Middle frontal gyrus (tissue), 1 donor: ENCODE results near the gene WNT7A.
A peak's percentile ranks its signal among the peaks of the same experiment; 100 is the strongest.
"Not testable (repeated sequence)": the region's sequence is repeated elsewhere in the genome, so short reads cannot be mapped to it uniquely, and the experiment has no call there.

ENCODE experiments used
- DNase-seq: peaks from one replicate; pipeline ENCODE4 v3.0.0-alpha.2; 2015; ENCODE audit warnings: low spot score; ENCODE audit errors: extremely low spot score

WNT7A gene

DNA sequence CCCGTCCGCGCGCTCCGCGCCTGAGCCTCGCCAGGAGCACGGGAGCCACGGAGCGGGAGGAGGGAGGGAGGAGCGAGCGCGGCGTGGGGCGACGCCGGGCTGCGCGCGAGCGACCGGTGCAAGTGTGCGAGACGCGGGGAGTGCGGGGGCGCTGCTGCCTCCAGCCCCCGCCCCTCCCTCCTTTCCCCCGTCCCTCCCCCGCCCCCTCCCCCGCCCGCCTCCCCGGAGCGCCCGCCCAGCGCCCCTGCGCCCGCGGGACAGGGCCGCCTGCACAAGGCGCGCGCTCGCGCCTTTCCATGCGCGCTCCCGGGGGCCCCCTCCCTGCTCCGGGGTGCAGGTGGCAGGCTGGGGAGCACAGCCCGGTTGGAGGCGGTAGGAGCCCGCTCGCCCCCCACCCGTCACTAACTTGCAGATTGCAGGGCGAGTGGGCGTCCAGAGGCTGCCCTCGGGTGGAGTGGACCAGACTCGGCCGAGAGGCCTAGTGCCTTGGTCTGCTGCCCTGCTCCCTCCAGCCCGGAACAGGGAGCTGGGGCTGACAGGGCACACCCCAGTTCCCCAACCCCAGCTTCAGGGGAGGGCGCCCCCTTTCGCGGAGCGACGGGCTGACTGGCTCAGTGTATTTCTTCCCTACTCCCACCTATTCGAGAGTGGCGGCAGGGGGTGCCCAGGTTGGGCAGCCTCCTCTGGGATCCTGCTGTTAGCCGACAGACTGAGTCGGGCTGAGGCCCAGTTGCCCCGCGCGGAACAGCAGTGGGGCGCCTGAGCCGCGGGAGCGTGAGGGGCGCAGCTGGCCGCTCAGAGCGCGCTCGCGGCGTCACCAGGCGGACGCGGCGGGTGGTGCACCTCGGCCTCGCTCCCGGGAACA is at the start of gene WNT7A:
Gene WNT7A (minus strand): TSS at position 126 of the 865 bp plus-strand sequence. CDS start 255 bp downstream, outside the sequence.
- no peak for DNase-seq

DNA sequence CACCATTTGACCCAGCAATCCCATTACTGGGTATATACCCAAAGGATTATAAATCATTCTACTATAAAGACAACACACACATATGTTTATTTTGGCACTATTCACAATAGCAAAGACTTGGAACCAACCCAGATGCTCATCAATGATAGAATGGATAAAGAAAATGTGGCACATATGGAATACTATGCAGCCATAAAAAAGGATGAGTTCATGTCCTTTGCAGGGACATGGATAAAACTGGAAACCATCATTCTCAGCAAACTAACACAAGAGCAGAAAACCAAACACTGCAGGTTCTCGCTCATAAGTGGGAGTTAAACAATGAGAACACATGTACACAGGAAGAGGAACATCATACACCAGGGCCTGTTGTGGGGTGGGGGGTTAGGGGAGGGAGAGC is 48.9 kb upstream of the WNT7A start:
- not testable (repeated sequence) for DNase-seq

DNA sequence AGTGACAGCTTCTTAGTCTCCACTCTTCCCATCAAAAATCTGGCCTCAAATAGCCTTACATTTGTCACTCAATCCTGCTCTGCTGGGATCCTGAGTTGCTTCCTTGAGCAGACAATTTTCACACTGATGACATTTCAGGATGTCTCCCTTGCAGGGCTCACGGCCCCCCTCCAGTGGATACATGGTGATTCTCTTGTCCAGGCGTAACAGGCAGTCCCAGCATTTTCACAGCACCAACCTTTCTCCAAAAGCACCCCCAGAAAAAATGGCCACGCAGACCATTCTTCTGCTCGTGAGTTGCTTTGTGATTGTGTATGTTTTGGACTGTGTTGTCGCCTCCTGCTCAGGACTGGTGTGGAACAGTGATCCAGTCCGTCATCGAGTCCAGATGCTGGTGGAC is 47.4 kb upstream of the WNT7A start:
- DNase-seq = no peak

DNA sequence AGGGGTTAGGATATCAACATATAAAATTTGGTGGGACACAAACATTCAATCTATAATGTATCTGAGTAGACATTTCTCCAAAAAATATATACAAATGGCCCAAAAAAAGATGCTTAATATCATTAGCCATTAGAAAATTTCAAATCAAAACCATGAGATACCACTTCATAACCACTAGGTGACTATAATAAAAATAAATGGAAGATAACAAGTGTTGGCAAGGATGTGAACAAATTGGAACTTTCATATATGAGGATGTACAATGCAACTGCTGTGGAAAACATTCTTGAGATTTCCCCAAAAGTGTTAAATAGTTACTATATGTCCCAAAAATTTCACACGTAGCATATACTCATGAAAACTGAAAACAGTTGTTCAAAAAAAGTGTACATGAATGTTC is 36.5 kb upstream of the WNT7A start:
- no peak for DNase-seq

DNA sequence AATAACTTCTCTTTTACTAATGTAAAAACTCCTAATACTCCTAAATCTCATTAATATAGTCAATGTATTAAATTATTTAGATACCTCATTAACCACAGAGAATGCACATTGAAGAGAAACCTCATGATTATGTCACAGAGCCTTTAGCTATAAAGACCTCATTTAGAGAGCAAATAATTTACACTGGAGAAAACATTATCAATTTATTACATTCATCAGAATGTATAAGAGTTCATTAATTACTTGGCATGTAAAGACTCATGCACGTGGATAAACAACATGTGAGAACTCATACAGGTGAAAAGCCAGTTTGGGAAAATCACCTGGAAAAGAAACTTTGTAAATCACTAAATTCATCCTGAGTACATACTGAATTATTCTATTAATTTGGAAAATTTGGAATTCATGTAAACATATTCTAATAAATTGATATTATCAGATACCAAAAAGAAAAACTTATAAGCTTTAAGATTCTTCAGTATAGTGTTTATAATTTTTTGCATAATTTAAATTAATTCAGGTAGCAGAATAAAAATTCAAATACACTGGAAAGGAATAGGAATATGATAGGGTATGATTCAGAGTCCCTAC is 22.9 kb upstream of the WNT7A start:
- DNase-seq = no peak

DNA sequence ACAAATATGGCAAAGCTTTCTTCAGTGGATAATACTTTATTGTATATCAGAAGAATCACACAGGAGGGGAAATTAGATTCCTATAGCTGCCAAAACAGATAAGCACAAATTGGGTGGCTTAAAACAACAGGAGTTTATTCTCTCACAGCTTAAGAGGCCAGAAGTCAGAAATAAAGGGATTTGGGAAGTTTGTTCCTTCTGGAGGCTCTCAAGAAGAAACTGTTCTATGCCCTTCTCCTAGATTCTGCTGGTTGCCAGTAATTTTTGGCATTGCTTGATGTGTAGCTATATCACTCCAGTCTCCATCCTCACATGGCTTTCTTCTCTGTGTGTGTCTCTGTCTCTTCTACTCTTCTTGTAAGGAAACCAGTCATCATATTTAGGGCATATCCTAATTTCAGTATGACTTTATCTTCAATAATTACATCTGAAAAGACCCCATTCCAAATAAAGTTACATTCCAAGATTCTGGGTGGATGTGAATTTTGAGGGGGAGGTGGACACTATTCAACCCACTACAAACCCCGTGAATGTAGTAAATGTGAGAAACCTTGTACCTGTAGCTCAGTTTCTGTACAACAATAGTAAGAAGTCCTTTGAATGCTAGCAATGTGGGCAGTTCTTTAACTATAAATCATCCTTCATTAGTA is 22.2 kb upstream of the WNT7A start:
- no peak for DNase-seq

DNA sequence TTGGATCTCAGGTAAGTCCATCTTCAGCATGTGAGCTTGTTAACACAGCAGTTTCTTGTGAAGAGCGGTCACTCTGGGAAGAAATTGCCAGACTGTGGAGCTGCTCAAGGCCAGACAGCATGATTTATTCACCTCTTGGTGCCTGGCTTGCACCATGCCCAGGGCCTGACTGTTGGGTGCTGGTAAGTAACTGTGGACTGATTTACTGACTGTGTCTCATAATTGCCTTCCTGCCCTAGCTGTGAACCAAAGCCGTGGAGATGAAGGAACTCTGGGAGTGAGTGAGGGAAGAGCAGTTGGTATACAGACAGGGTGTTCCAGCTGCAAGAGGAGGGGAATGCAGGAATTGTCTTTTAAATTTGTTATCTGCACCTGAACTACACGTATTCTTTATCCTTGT is 18.5 kb upstream of the WNT7A start:
- DNase-seq = no peak

DNA sequence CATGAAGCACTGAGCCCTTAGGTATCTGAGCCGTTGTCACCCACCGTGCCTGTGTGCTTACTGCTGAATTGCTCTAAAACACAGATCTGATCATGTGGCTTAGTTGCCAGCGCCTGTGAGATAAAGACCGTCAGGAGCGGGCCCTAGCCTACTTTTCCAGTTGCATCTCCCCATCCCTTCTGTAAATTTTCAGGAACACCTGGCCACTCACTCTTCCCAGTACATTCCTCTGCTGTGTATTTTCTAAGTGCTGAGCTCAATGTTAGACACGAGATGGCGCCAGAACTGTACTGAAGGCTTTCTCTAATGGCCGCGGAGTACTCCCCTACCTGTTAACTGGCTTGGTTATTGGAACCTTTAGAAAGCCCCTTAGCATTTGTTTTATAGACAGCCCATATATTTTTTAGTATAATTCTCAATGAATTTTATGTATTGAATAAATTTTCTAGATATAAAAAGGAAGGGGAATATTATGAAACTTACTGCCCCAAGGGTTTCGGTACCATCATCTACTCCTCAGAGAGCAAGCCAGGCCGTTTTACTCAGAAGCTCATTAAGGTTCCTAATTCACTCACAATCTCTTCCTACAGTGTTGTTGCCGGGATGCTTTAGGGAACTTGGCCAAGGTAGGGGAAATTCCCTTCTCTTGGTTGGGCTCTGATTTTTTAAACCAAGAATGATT is 16.7 kb upstream of the WNT7A start:
- no peak for DNase-seq

DNA sequence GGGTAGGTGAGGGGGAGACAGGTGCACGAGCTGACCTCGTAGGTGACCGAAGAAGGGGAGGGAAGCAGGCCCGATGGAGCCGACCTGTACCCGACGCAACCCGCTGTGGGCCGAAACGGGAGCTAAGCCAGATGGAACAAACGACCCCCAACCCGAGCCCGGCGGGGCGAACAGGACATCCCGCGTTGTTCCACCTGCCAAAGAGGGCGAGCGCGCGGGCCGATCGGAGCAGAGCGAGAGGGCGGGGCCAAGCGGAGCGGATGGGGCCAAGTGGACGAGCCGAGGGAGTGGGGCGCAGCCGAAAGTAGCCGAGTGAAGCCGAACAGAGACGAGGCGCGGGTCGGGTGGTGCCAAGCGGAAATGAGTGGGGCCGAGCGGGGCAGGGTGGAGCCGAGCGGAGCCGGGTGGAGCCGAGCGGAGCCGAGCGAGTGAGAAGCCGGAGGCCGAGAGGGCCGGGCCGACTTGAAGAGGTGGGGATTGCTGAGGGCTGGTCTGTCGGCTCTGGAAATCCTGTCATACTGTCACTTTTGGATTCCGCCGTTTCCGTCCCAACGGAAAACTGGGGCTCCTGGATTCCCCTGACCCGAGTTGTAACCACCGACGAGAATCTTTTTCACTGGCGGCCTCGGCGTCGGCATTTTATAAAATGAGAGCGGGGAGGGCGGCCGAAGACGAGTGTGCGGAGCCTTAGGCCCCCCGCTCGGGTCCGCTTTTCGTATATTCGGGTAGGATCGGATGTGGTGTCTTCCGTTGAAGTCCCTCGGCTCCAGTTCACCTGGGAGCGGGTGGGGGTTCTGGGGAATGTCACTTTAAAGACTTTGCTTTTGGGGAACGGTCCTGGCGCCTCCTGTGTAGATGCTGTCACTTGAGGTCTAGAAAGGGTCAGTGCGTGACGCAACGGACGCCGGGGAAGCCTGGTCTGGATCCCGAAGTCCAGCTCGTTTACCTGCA is 15.6 kb upstream of the WNT7A start:
- peak; percentile 81 for DNase-seq

DNA sequence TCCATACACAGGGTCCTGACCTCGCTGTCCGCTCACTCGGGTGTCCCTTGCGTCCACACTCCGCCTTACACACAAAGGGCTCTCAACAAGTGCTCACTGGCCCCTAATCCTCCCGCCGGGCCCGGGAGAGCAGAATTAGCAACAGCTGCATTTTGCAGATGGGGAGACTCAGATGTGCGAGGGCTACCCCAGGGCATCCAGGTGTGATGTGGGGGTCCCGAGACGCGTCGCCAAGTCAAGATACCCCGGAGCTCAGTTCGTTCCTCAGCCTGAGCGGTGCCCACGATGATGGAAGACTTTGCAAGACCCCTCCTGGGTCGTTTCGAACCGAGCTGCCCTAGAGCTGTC is 14.9 kb upstream of the WNT7A start:
- no peak for DNase-seq

DNA sequence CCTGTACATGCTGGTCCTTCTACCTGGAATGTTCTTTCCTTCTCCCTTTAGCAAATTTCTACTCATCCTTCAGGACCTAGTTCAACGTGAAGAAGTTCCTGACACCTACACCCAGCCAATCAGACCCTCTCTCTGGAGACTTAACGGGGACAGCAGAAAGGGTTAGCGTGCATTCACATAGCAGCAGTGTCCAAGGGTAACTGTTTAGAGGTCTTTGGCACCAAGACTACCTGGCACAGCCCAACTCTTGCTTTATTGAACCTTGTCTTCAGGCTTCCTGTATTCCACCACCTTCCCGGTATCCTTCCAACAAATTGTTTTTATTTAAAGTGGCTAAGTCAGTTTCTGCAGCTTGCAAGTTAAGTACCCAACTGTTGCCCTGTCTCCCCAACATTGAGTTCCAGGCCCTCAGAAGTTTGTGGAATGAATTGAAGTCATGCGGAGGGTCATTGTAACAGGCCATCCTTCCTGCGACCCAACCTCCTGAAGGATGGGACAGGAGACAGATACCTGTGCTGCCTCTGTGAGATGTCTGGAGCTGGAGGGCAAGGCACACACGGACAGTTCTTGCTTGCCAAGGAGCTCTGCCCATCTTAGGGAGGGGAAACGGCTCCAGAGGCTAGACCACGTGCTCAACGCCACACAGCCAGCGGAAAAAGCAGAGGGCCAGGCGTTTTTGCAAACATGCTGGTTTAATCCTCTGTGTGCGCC is 14.4 kb upstream of the WNT7A start:
- no peak for DNase-seq

DNA sequence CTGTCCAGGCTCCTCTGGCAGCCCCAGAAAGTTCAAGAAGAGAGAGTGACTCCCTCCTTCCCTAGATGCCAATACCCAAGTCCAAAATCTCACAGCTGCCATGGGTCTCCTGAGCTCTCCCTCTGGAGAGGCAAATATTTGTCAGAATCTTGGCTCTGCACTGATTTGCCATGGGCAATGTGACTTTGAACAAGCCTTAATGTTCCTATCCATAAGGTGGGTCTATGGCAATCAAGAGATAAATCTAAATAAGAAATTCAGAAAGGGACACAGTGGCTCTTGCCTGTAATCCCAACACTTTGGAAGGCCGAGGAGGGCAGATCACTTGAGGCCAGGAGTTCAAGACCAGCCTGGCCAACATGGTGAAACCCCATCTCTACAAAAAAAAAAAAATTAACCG is 12.4 kb upstream of the WNT7A start:
- no peak for DNase-seq

DNA sequence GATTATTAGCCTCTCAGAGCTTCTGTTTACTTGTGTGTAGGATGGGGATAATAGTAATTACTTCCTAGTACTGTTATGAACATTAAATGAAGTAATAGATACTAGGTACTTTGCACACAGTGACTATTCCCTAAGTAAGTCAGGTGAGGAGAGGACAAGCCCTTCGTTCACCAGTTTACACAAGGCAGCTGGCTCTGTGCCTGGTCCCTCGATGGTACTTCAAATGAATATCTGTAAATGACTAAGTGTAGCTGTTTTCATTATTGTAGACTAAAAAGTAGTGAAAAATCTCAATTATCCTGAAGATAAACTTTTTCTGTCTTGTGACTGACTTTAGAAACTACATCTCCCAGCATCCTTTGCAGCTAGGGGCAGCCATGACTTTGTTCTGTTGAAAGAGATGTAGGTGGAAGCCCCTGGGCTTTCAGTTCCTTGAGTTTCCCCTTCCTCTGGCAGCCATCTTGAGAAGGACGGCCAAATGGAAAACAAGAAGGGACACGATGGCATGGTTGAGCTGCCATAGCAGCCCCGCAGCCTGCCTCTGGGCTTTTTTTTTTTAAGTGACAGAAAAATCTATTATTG is 11.7 kb upstream of the WNT7A start:
- DNase-seq = no peak

DNA sequence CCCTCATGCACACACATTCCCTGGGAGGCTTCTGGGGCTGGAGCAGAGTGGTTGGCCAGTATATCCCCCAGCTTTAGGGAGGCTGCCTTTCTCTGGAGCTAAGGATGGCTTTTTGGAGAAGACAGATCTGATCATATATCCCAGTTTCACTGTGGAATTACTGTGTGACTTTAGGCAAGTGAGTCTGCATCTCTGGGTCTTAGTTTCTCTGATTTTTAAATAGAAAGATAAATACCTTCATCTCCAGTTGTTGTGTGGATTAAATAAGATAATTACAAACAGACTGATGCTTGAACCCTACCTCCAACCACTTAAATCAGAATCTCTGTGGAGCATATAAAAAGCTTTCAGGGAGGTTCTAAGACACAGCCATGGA is 11.1 kb upstream of the WNT7A start:
- no peak for DNase-seq

DNA sequence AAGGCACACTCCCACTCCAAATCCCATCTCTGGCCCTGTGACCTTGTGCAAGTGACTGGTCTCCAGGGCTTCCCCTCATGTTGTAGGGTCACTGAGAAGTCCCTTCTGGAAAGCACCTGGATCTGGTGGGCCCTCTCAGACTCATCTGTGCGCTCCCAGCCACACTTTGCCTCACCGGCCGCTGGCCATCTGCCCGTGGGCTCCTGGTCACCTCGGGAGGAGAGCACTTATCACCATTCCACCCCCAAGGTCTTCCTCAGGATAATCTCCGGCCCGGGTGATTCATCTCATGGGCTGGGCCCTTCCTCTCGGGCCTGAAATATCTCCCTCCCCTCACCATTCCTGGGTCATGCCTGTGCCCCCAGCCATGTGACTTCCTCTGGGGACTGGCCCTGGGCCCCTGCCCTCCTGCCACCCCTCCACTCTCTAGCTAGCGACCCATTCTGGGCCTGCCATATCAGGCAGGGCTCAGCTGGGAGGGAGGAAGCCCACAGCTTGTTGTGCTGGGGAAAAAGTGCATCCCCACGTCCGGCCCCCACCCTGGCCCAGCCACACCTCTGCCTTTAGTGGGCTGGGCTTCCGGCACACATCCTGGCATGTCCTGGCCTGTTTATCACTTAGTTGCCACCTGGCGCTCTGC is 10.6 kb upstream of the WNT7A start:
- no peak for DNase-seq

DNA sequence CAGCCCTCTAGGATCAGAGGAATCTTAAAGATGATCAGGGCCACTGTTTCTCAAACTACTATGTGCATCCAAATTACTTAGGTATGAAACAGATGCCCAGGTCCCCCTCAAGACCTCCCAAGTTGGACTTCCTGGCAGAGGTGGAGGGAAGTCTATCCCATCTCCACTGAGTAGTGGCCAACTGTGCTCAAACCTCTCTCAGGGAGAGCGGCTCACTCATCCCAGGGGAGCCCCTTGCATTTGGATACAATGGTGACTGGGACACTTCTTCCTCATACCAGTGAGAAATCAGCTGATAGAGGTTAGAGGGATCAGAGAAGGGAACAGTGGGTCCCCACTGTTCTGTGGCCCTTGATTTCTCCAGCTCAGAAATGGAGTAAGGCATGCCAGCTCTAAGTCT is 8.7 kb upstream of the WNT7A start:
- no peak for DNase-seq

DNA sequence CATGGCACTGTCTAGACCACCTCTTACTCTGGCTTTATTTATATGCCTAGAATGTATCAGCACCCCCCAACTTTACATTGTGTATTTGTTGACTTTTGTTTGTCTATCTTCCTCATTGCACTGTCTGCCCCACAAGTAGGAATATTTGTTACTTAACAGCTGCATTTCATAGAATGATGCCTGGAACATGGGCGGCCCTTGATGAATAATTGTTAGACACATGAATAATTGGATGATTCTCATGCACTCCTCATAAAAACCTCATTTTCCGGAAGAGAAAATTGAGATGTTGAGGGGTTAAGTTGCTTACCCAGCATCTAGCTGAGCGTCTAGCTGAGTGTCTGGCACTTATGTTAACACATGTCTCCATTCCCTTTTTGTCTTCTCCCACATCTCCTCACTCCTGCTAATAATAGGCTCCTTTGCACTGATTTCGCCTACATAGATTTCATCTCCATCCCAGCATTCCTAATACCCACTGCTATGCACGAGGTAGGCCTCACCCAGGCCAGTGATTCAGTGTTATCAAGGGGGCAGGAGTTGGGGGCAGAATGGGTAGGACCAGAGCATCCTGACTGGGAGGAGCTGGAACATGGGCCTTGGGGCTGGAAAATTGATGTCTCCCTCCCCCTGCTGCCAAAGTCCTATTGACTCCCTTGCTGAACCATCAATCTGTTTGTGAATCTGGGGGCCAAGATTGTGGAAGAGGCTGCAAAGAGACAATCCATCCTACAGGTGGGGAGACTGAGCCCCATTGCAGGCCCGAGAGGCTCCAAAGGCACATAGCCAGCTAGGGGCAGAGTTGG is 7.8 kb upstream of the WNT7A start:
- DNase-seq = no peak

DNA sequence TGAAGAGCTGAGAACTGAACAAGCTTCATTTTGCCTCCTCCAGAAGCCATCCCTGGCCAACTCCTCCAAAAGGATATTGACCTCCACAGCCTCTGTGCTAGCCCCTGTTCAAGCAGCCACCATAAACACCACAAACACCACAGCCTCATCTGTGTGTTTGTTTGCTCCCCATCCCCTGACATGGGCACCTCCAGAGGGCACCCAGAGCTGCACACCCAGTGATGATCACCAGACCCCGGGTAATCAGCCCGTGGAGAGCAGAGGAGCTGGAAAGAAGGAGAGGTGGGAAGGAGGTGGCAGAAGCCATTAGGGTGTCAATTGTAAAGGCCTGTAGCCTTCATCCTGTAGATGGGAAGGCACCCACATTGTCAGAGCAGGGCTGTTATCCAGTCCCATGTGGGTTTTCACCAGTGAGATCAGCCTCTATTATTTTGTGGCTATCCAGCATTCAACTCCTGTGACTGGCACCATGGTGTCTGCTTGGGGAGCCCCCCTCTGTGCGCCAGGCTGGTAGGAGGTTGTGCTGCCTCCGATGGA is 6.8 kb upstream of the WNT7A start:
- no peak for DNase-seq

DNA sequence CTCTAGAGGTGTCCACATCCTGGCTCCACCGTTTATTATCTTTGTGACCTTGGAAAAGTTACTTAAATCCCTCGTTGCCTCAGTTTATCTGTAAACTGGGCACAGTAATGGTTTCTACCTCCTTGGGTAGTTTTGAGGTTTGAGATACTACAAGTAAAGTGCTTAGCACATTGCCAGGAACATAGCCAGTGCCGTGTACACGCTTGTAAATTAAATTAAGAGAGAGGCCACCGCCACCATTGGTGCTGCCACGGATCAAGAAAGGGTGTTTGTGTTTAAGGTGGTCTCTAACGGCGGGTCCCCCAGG is 5.8 kb upstream of the WNT7A start:
- DNase-seq = no peak
